ENCODE measurements around the gene ERVMER34-1.

Gene ERVMER34-1

GRCh38 chr4:52716364-52717151 lies 34.7 kb downstream of the ERVMER34-1 start:
- DNase-seq, result no peak

GRCh38 chr4:52715914-52716313 lies 35.3 kb downstream of the ERVMER34-1 start:
- DNase-seq, result no peak

- DNase-seq, result no peak
These were observed 35.8 kb downstream of the ERVMER34-1 start for GRCh38 chr4:52715255-52715897.

- no peak for DNase-seq
These were observed 36.5 kb downstream of the ERVMER34-1 start for GRCh38 chr4:52714597-52715254.

- DNase-seq, result no peak
These were observed 37.7 kb downstream of the ERVMER34-1 start for GRCh38 chr4:52713456-52713937.

- peak; percentile 94 to 97 for DNase-seq
These were observed 38.7 kb downstream of the ERVMER34-1 start for GRCh38 chr4:52712251-52713130.

GRCh38 chr4:52711834-52712250 lies 39.4 kb downstream of the ERVMER34-1 start:
- DNase-seq, result no peak

GRCh38 chr4:52711272-52711671 lies 40.0 kb downstream of the ERVMER34-1 start:
- no peak for DNase-seq

GRCh38 chr4:52709155-52709554 lies 42.1 kb downstream of the ERVMER34-1 start:
- DNase-seq, result no peak

GRCh38 chr4:52704661-52705060 lies 46.6 kb downstream of the ERVMER34-1 start:
- DNase-seq, result no peak

- no peak for DNase-seq
These were observed 47.1 kb downstream of the ERVMER34-1 start for GRCh38 chr4:52704133-52704532.

GRCh38 chr4:52701207-52701606 lies 50.0 kb downstream of the ERVMER34-1 start:
- no peak for DNase-seq

- DNase-seq, result no peak
These were observed 56.3 kb downstream of the ERVMER34-1 start for GRCh38 chr4:52694936-52695335.

GRCh38 chr4:52693492-52693891 lies 57.7 kb downstream of the ERVMER34-1 start:
- DNase-seq, result no peak
